B cell (primary cell): Measurements from ENCODE around the gene KCNIP1. TPM values are rescaled to one million over a fixed set of nuclear protein-coding genes. Genes with fewer than 3 reads are reported as not detected.

ENCODE experiments used
- ATAC-seq: fragments of 200-7000 bp; cut with Tn5 transposase; one replicate; pipeline ENCODE4 v1.10.0; 2021; ENCODE audit warnings: low read depth, mild to moderate bottlenecking, moderate number of reproducible peaks, moderate library complexity
- CTCF ChIA-PET: fragments of 350-600 bp; sonication (Branson Sonifier 250); formaldehyde crosslinking; loops from one replicate; lab custom pipeline; 2021; ENCODE audit warnings: antibody characterized with exemption, inconsistent platforms; lab: Charles Lee
- POLR2A ChIA-PET: fragments of 350-600 bp; sonication (Branson Sonifier 250); formaldehyde crosslinking; loops from one replicate; lab custom pipeline; 2021; ENCODE audit warnings: antibody characterized with exemption; lab: Charles Lee
- DNase-seq: peaks from one replicate; pipeline ENCODE4 v3.0.0; 2013
- H2AFZ ChIP-seq: 2 replicates; pipeline ENCODE4 v1.6.1; 2012; ENCODE audit warnings: mild to moderate bottlenecking, low read depth, low read length; ENCODE audit not compliant: insufficient read depth, poor library complexity, severe bottlenecking
- H3K27ac ChIP-seq, 2 donors: 1 replicate in 1 of 2; 2 replicates in 1 of 2; pipeline ENCODE4 v1.5.1; 2012 to 2013; ENCODE audit warnings: low read length in 2 of 2, mild to moderate bottlenecking in 2 of 2, moderate library complexity in 1 of 2
- H3K27me3 ChIP-seq, 4 experiments: fragments of 200-600 bp in 1 of 4; sonication (generic) in 1 of 4; replicated peaks in 1 of 4; 1 replicate in 2 of 4; 2 replicates in 2 of 4; pipeline versions ENCODE4 v1.6.1 to v1.7.0; 2013 to 2016; ENCODE audit warnings: low read length in 3 of 4, mild to moderate bottlenecking in 2 of 4, mixed read lengths in 1 of 4, moderate library complexity in 1 of 4; ENCODE audit not compliant: insufficient read depth in 4 of 4, control insufficient read depth in 3 of 4; ENCODE audit errors: control extremely low read depth in 1 of 4
- H3K36me3 ChIP-seq, 2 experiments: replicated peaks in 1 of 2; 1 replicate in 1 of 2; 2 replicates in 1 of 2; pipeline versions ENCODE4 v1.6.1 to v1.7.1; 2013; ENCODE audit warnings: low read length in 1 of 2; ENCODE audit not compliant: insufficient read depth in 2 of 2, control insufficient read depth in 1 of 2; ENCODE audit errors: control extremely low read depth in 1 of 2, extremely low read depth in 1 of 2
- H3K4me1 ChIP-seq, 2 donors: fragments of 200-600 bp in 1 of 2; sonication (generic) in 1 of 2; 1 replicate in 1 of 2; 2 replicates in 1 of 2; pipeline versions ENCODE4 v1.5.1 to v1.6.1; 2013 to 2017; ENCODE audit warnings: low read length in 2 of 2; ENCODE audit not compliant: control insufficient read depth in 2 of 2, insufficient read depth in 2 of 2
- H3K4me2 ChIP-seq: replicated peaks from 2 replicates; pipeline ENCODE3; 2012; ENCODE audit warnings: mild to moderate bottlenecking, low read depth, low read length; ENCODE audit not compliant: poor library complexity, severe bottlenecking
- H3K4me3 ChIP-seq, 5 experiments: fragments of 200-600 bp in 1 of 5; sonication (generic) in 1 of 5; 1 replicate in 3 of 5; 2 replicates in 2 of 5; pipeline versions ENCODE4 v1.5.1 to v1.7.0; 2011 to 2016; ENCODE audit warnings: low read length in 4 of 5, mild to moderate bottlenecking in 4 of 5, low read depth in 2 of 5, control low read depth in 1 of 5, moderate library complexity in 1 of 5; ENCODE audit not compliant: insufficient read depth in 1 of 5; ENCODE audit errors: control extremely low read depth in 1 of 5, extremely low read depth in 1 of 5
- H3K79me2 ChIP-seq: fragments of 200-600 bp; sonication (generic); one replicate; pipeline ENCODE4 v1.6.0; 2016; ENCODE audit warnings: low read length; ENCODE audit not compliant: control insufficient read depth, insufficient read depth
- H3K9ac ChIP-seq: fragments of 200-600 bp; sonication (generic); 2 replicates; pipeline ENCODE4 v1.6.1; 2017; ENCODE audit warnings: mild to moderate bottlenecking, low read length, moderate library complexity
- H3K9me3 ChIP-seq, 3 donors: one replicate each; pipeline versions ENCODE4 v1.6.1 to v1.7.1; 2013; ENCODE audit warnings: low read length in 2 of 3; ENCODE audit not compliant: control insufficient read depth in 2 of 3, insufficient read depth in 1 of 3; ENCODE audit errors: control extremely low read depth in 1 of 3
- H4K20me1 ChIP-seq: 2 replicates; pipeline ENCODE4 v1.6.0; 2012; ENCODE audit warnings: mild to moderate bottlenecking, low read length; ENCODE audit not compliant: insufficient read depth, control insufficient read depth, poor library complexity, severe bottlenecking
- H3K27ac Mint-ChIP-seq: one replicate; pipeline ENCODE4 v1.8.0; 2021; ENCODE audit warnings: mixed read lengths
- H3K27me3 Mint-ChIP-seq: one replicate; pipeline ENCODE4 v1.8.0; 2021; ENCODE audit warnings: mixed read lengths
- H3K4me1 Mint-ChIP-seq: one replicate; pipeline ENCODE4 v1.8.0; 2021; ENCODE audit warnings: mixed read lengths
- H3K4me3 Mint-ChIP-seq: one replicate; pipeline ENCODE4 v1.8.0; 2021; ENCODE audit warnings: mixed read lengths
- H3K9me3 Mint-ChIP-seq: one replicate; pipeline ENCODE4 v1.8.0; 2022; ENCODE audit warnings: mixed read lengths; ENCODE audit not compliant: insufficient read depth
- EZH2 ChIP-seq: IDR thresholded peaks from 2 replicates; pipeline ENCODE4 v1.6.1; 2012; ENCODE audit warnings: borderline replicate concordance, low read depth, mild to moderate bottlenecking, moderate library complexity, low read length; ENCODE audit not compliant: insufficient read depth, poor library complexity, severe bottlenecking
- WGBS: methylation state at CpG from one replicate; pipeline ENCODE4 v1.1.5; 2013; ENCODE audit warnings: missing lambda C conversion rate; ENCODE audit not compliant: insufficient coverage; 5-methylcytosine and 5-hydroxymethylcytosine counted together
- intact Hi-C: fragments of 100-400 bp; cut with micrococcal nuclease; formaldehyde crosslinking; loops from one replicate; pipeline ENCODE4 v1.10.0; 2022
- polyA plus RNA-seq: library from polyadenylated mRNA; depleted of rRNA; stranded (reverse); fragments of >200 nt; gene quantifications from 2 replicates; pipeline ENCODE4 v1.2.3, GENCODE V29; 2012
- total RNA-seq, 2 donors: library from RNA; stranded (reverse); fragments of 120-200 nt in 1 of 2; gene quantifications; 1 replicate in 1 of 2; 2 replicates in 1 of 2; pipeline versions ENCODE4 v1.2.3 to v1.2.4, GENCODE V29; 2013 to 2022
- TF ChIP-seq, protein P1 (sequence below): fragments of 200-600 bp; IDR thresholded peaks from one replicate; pipeline ENCODE4 v1.8.0; 2022; ENCODE audit warnings: antibody characterized with exemption, mild to moderate bottlenecking

Gene KCNIP1
- total and polyA plus RNA-seq, 2 donors (not counting 1 experiment from before 2014, with no cell fraction given), result not detected

DNA sequence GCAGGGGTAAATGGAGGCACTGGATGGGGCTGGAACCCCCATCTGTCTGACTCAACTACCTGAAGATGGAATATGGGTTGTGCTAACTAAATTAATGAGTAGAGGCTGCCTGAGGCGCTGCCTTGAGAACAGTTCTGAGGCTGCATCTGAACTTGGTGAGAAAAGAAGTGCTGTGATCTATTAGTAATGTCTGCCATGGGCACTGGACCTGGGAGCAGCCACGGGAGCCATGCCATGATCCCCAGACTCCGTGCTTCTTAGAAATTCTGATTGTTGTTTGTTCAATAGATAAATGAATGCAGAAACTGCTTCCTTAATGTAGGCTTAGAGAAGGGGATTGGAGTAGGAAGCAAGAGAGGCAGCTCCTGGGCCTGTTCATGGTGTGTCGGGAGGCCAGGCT lies 80.2 kb downstream of the KCNIP1 start:
- DNase-seq, result no peak
- Mint-ChIP-seq H3K27me3 (peaks cover 28% of the 10 kb centered on the region), H3K9me3 (peaks cover 3% of the 10 kb centered on the region), H3K27ac (no peak overlapping the region), H3K4me3 (no peak overlapping the region), H3K4me1 (no peaks in the 10 kb centered on the region)
- 94% methylated on average over 4 of the region's 4 CpGs for WGBS
- no peak for TF ChIP-seq EZH2
- Histone ChIP-seq H2AFZ (no peak overlapping the region), H3K79me2 (no peaks in the 10 kb centered on the region), H3K9me3 (peaks cover 0 to 4% (median under 1%) of the 10 kb centered on the region in 3 donors), H3K4me1 (no peaks in the 10 kb centered on the region), H3K4me3 (no peak overlapping the region), H3K27ac (no peak overlapping the region), H4K20me1 (no peaks in the 10 kb centered on the region), H3K27me3 (no peaks in the 10 kb centered on the region), H3K4me2 (no peak overlapping the region), H3K36me3 (no peaks in the 10 kb centered on the region), H3K9ac (no peak overlapping the region)
- ChIA-PET CTCF (no interaction called here), POLR2A (no interaction called here)
- ATAC-seq, result no peak
- intact Hi-C loops, result no loop called here

DNA sequence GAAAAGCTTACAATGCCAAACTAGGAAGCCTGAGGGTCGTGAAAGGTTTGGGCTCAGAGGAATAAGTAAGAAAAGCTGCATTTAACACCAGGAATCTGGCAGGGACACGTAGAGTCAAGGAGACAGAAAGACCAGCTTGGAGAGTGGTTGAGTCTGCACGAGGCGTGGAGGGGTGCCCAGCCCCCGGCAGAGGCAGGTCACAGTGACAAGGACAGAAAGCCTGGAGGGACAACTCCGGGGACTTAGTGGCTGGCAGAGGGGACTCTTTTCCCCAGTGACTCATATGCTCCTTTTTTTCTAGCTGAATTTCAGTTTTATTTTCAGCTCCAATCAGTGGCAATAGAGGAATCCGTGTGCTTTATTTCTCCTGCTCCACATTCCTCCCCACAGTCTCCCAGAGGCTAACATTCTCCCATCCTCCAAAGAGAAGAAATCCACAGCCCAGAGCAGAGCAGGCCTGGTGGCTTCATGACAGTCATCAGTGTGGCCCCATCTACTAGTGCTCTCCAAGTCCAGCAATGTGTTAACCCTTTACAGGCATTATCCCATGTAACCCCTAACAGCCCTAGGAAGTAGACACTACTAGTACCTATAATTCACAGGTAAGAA lies 80.7 kb downstream of the KCNIP1 start:
- Mint-ChIP-seq H3K4me3 (no peak overlapping the region), H3K27ac (no peak overlapping the region), H3K9me3 (peaks cover 3% of the 10 kb centered on the region), H3K4me1 (no peaks in the 10 kb centered on the region), H3K27me3 (peaks cover 27% of the 10 kb centered on the region)
- H3K4me3 ChIP-seq, result no peak overlapping the region
- no peak for TF ChIP-seq EZH2
- TF ChIP-seq, protein P1, sequence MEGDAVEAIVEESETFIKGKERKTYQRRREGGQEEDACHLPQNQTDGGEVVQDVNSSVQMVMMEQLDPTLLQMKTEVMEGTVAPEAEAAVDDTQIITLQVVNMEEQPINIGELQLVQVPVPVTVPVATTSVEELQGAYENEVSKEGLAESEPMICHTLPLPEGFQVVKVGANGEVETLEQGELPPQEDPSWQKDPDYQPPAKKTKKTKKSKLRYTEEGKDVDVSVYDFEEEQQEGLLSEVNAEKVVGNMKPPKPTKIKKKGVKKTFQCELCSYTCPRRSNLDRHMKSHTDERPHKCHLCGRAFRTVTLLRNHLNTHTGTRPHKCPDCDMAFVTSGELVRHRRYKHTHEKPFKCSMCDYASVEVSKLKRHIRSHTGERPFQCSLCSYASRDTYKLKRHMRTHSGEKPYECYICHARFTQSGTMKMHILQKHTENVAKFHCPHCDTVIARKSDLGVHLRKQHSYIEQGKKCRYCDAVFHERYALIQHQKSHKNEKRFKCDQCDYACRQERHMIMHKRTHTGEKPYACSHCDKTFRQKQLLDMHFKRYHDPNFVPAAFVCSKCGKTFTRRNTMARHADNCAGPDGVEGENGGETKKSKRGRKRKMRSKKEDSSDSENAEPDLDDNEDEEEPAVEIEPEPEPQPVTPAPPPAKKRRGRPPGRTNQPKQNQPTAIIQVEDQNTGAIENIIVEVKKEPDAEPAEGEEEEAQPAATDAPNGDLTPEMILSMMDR, result no peak
- intact Hi-C loops, result no loop called here
- no peak overlapping the region for H3K27ac ChIP-seq
- ATAC-seq, result no peak
- H3K36me3 ChIP-seq, result no peaks in the 10 kb centered on the region
- ChIA-PET CTCF (no interaction called here), POLR2A (no interaction called here)
- H4K20me1 ChIP-seq, result no peaks in the 10 kb centered on the region
- no peaks in the 10 kb centered on the region for H3K4me1 ChIP-seq
- H3K4me2 ChIP-seq, result no peak overlapping the region
- H3K9me3 ChIP-seq, result peaks cover 0 to 4% (median 0%) of the 10 kb centered on the region in 3 donors
- H3K79me2 ChIP-seq, result no peaks in the 10 kb centered on the region
- H2AFZ ChIP-seq, result no peak overlapping the region
- DNase-seq, result no peak
- 88% methylated on average over 7 of the region's 7 CpGs for WGBS
- H3K27me3 ChIP-seq, result no peaks in the 10 kb centered on the region
- no peak overlapping the region for H3K9ac ChIP-seq
